Right hindlimb (tissue), 1 donor: ENCODE results near the gene PTPRM.

Source experiments
- DNase-seq: peaks from one replicate; pipeline ENCODE4 v3.0.0-alpha.2; 2018

PTPRM gene

DNA sequence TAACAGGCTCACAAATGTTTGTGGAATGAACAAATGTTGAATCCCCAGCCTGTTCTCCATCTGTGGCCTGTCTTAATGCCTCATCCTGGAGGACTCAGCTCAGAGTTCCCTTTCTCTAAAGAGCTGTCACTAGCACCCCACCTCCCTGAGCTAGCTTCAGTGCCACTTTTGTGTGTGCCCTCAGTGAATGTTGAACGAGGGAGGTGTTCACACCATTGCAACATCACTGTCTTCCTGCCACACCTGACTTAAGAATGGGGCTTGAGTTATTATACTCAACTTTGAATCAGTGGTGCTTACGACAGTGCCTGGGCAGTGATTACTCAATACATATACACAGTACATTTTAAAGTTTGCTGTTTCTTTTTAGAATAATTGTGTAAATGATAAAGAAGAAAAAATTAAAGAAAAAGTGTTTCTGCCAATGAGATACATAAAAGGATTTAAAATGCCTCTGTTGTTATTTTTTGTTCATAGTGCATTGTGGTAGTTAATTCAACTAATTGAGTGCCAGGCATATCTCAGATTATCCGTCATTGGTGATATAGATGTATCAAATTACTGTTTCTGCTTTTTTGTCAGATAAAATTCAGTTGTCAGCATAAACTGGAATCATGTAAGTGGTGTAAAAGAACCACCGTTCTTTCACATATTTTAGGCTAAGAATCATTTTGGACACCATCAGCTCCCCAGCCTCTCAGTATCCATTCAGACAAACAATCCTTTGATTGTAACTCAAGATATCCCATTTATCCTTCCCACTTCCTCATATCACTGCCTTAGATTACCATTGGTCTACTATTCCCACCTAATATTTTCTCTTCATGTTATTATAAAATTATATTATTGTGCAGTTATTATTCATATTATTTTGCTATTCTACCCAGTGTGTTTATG is 304.7 kb downstream of the PTPRM start:
- DNase-seq, result no peak

DNA sequence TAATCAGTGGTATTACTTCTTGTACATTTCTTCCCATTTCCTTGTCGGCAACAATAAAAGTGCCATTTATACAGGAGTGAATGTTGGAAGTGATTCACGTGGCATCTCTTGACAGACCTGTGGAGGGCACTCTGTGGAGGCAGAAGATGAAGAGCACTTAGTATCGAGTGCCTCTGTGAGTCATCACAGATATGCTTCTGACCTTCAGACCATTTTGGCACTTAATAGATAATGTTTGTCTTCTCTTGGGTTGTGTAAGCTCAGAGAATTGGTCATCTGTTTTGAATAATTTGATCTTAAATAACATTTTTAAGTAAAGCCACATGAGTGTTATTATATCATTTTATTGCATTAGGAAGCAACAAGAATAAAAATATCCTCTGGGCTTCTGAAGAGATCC is 305.5 kb downstream of the PTPRM start:
- DNase-seq, result no peak

DNA sequence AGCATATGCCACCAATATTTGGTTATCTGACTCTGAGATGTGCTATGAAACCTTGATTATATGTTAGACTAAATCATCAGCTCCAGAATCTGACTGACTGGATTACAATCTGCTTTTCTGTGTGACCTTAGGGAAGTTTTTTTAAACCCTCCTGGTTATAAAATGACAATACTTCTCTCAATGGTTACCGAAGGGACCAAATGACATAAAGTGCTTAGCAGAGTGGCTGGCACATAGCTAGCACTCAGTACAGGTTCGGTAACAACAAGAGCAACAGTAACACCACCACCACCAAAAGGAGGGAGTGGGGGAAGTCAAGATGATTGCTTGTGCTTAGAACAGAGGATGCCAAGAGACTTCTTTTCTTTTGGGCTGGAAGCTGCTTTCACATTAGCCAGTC is 306.2 kb downstream of the PTPRM start:
- no peak for DNase-seq

DNA sequence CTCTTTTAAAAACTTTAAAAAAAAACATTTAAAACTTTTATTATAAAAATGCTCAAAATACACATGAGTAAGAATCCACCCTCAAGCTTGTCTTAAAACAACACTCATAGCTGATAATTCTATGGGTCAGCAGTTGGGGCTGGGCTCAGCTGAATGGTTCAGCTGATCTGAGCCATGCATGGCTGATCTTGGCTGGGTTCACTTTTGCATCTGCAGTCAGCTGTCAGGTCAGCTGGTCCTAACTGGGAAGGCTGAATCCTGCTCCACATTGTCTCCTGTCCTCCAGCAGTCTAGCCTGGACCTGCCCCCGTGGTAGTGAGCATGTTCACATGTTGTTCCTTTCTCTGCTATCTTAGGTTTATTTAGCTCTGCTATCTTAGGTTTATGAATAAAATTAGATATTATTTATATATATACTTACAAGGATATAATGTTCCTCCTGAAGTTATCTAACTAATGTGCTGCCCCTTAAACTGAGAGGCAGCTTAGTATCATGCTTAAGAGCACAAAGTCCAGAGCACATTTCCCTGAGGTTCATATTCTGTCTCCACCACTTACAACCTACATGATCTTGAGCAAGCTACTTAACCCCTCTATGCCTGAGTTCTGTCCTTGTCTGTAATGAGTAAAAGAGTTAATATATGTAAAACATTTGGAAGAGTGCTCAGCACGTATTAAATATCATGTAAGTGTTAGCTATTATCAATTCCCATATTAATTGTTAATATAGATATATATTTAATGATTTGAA is 309.4 kb downstream of the PTPRM start:
- DNase-seq, result no peak

DNA sequence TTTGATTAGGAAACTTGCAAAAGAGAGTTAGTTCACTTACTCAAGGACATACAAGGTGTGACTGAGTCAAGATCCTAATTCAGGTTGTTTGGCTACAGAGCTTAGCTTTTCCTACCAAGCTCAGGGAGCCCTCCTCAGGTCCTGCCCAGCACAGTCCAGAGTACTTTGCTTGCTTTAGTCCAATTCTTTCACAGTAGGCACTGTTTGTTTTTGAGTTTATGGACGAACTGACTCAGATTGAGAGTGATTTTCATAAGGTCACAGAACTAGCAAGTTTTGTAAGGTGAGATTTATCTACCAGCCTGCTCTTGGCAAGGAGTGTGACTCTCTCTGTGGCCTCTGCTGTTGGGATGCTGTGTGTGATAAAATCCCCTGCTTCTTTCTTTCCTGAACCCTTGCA is 310.5 kb downstream of the PTPRM start:
- no peak for DNase-seq

DNA sequence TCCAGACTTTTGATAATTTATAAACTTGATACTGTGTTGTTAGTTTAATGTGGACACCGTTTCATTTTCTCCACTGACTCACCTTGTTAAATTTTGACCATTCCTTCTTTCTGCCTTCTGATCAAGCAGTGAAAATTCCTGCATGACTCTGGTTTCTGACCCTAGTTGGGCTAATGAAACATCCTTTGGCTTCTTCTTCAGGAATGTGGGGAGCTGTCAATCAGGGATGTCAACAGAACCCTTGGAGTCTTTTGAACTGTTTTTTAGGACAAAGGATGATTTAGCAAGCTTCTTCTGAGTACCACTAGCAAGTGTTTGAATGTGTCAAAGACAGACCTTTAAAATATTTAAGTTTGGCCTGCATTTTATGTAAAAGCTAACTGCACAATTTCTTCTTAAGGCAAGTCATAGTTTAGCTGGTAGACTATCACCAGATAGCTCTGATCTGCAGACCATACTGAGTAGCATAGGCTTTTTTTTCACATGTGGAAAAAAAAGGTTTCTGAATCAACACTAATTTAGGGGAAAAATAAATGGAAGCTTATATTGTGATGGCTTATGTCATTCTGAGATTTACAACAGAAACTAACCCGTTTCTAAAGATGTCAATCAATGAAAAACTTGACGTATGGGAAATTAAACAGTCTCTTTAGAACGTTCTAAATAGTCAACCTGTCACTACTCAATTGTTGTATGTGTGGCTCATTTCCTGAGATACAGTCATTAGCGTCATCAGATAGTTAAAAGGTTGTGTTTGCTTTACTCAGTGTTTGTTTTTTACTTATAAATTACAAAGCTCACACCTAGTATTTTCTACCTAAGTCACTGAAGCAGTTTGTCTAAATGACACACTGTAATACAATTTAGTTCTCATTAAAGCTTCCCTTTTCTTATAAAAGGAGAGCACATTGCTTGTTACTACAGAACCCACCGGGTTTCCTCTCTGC is 311.4 kb downstream of the PTPRM start:
- DNase-seq, result no peak

DNA sequence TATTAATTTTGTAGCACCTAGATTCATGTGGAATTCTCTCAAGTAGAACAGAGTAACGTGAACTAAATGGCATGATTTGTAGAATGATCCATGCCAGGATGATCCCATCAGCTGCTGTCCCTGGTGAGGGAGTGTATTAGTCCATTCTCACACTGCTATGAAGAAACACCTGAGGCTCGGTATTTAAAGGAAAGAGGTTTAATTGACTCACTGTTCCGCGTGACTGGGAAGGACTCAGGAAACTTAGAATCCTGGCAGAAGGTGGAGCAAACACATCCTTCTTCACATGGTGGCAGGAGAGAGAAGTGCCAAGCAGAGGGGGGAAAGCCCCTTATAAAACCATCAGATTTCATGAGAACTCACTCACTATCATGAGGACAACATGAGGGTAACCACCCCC is 312.6 kb downstream of the PTPRM start:
- DNase-seq, result no peak

DNA sequence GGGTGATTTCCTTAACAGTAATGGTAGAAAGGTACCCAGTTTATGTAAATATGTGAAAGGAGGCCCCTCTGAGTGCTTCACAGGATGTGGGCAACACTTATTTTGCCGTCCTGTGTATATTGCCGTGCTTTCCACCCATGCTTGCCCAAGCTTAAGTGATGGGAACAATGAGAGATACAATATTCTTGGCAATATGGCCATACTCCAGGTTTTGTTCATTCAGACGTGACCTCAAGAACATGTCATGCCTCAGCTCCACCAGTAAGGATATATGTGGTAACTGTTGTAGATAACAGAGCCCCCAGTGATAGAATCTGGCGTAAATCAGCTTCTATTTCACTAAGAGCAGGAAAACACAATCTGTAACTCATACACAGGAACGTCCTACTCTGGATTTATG is 318.7 kb downstream of the PTPRM start:
- no peak for DNase-seq

DNA sequence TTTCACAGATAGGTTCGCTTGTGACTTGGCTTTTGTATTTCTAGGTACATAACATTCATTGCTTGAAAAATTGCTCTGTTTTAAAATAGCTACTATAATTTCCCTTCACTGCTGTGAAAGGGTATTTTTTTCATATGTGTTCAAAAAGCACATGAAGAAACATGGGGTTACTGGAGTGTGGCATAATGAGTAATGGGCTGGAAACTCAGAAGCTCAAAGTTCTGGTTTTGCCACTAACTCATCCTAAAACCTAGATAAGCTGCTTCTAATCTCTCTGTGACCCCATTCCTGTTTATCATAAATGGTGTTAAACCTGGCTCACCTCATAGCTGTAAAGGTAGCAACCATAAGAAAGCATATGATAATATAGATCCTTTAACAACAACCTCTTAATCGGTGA is 319.3 kb downstream of the PTPRM start:
- DNase-seq, result no peak

DNA sequence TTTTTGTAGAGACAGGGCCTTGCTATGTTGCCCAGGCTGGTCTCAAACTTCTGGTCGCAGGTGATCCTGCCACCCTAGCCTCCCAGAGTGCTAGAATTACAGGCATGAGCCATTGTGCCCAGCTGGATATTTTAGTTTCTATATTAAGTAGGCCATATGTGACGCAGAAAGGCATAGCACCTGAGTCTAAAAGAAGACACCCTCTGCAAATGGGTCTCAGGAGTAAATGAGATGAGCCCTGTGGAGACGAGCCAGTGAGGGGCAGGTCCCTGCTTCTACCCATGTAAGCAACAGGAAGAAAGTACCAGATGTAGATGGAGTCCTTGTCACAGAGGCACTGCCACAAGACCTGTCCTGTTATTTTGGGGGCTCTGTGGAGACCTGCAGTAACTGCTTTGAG is 322.4 kb downstream of the PTPRM start:
- DNase-seq, result no peak

DNA sequence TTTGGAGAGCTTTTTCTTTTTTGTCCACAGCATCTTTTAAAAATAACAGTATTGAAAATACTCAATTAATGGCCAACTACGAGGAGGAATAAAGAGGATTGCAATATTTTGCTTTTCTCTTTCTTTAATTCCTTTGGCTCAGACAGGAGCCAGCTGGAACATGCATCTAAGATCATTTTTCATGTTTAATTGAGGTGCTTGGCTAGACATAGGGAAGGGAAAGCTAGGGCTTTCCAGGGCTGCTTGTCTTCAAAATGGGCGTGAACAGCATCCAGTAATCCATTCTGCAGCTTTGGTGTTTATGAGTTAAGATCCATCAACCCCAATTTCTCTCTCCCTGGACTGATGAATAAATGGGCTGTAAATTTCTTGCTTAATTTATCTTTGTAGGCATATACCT is 323.0 kb downstream of the PTPRM start:
- peak; percentile 32 for DNase-seq

DNA sequence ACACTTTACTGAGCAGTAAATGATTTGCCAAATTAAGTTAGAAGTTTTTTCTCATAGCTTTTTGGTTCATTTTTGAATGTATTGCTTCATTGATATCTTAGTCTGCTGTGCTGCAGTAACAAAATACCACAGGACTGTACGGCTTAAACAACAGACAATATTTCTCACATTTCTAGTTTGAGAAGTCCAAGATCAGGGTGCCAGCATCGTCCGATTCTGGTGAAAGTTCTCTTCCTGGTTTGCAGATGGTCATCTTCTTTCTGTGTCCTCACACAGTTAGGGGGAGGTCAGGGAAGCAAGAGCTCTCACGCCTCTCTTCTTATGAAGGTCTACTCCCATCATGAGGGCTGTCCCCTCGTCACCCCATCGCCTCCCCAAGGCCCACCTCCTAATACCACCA is 325.4 kb downstream of the PTPRM start:
- no peak for DNase-seq

DNA sequence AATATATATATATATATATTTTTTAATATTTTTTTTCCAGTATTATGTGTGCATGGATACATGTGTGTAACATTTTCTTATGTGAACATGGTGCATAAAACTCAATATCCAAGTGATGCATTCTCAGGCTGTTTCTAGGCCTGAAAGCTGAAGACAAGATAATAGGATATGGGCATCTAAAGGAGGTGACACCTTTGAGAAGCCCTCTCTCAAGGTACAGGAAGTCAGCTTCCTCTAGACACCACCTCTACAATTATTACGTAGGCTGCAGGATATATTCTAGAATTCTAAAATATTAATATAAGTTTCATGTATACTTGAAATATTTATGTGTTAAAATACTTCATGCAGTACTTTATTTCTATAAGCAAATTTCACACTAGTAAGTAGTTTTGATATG is 327.5 kb downstream of the PTPRM start:
- DNase-seq, result no peak

DNA sequence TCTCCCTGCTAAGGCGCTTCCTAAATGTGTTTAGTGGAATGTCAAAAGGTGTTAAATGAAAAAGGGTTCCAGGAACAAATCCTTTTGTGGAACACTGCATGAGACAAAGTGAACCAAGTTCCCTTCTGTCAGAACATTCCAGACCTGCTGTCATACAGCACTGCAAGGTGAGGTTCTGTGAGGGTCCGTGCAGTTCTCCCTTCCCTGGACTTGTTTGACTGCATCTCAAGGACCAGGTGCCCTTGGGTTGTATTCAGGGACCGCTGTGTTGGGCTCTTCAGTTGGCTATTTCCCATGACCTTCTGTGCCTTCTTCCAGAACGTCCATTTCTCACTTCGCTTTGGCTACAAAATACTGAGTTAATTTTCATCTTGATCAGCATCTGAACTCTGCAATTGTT is 328.2 kb downstream of the PTPRM start:
- DNase-seq, result no peak

DNA sequence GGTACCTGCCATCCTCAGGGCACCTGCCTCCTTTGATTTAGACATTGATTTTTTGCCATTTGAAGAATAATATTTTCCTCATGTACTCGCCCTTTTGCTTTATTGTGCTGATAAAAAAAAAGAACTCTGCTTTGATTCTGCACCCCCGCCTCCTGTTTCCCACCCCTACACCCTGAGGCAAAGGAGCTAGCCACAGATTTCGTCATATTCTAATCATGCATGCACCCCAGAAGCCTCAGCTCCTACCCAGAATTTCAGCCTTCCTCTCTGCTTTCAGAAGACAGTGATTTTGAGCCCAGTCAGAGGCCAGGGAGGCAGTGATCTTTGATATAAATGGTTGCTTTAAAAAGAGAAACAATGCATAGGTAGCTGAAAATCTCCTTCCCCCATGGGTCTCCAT is 329.0 kb downstream of the PTPRM start:
- no peak for DNase-seq

DNA sequence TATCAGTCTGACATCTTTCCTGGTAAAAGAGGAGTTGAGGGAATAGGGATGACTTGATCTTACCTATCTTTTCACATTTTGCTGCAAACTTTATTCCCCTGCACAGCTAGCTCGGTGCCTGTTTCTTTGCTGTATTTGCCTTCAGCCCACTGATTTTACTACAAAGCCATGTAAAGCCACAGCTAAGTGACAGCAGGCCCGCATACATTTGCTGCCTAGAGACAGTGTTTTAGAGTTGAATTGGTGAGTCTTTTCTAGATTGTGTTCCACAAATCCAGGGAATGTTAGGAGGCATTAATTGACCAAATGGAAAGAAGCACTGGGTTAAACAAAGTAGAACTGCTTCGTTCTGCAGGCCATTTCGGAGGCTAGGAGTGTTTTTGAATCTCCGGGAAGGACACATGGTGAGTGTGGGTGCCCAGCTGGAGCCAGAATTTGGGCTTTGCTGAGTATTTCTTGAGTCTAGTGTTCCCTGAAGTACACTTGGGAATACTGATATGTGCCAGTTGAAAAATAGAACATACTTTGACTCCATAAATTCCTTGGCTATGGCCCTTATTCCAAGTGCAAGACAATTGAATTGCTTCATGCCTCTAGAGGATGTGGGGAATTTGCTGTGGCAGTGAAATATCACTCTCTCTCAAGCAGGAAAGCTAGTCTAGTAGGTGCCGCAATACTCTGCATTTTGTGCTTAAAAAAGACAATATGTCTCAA is 329.8 kb downstream of the PTPRM start:
- DNase-seq, result no peak

DNA sequence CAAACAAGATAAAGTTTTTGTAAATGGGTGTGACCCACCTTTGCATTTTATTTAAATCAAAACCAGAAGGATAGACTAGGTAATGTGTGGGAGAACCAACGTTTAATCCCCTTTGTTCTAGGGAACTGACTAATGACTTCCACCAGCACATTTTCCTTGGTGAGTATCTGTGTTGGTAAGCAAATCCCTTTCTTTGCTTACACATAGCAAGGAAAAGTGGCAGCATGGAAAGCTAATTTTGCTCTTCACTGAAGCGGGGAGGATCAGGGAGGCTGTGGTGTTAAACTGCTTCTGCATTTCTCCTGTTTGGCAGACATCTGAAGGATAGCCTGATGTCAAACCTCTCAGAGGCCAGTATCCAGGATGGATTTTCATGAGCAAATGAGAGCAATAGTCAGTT is 331.1 kb downstream of the PTPRM start:
- DNase-seq, result no peak

DNA sequence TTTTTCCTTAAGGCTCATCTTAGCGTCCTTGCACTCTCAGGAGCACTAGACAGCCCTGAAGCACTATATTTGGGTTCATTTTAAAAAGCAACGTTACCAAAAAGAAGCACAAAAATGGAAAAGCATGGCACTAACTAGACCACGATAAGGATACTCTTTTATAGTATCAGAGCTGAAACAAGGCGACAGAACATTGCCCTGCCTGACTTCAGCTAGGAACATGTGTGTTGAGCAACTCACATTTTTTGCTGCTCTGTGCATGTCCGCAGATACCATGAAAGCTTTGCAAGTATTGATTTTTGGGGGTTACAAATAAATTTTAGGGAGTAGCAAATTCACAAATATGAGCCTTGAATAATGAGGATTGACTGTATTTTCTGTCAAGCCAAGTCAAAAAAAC is 332.0 kb downstream of the PTPRM start:
- DNase-seq, result no peak

DNA sequence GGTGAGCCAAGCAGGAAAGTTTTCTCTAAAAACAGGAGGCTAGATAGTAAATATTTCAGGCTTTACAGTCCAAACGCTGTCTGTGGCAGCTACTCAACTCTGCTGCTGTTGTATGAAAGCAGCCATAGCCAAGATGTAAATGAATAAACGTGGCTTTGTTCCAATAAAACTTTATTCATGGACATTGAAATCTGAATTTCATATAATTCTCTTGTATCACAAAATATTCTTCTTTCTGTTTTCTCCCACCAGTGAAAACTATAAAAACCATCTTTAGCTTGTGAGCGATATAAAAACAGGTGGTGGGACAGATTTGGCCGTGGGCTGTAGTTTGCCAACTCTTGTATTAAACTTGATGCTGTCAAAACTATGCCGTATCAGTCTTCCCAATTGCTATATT is 333.0 kb downstream of the PTPRM start:
- no peak for DNase-seq

DNA sequence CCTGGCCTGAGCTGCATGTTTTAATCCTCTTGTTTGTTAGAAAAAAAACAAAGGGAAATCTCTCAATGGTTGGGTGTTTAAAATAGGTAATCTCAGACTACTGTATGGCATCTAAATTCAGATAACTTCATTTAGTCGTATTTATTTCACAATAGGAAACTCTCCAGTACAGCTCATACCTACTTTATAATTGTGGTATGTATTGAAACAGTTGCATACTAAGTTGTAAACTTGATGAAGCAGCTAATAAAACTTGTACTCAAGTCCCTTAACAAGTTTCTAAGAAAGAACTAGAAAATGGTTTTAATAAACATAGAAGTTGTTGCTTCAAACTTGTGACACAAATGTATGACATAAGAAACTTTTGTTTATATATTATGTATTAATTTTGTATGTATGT is 334.5 kb downstream of the PTPRM start:
- DNase-seq, result no peak

DNA sequence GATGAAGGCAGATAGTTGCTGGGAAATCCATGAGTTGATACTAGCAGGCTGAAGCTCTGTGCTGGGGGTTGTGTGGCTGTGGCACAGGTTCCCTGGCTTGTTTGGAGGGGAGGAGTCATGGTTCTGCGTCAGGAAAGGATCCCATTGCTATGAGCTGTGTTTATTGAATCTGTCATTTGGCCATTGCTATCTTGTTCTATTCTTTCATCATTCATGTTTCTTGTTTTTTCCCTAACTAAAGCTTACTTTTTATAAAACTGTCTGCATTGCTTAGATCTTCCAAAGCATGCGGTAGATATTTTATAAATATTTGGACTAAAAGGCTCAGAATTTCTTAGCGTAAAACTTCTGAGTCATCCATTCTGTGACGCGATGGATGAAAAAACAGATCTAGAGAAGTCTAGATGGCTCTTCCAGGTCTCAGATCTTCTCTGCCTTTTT is 335.3 kb downstream of the PTPRM start:
- DNase-seq, result no peak

DNA sequence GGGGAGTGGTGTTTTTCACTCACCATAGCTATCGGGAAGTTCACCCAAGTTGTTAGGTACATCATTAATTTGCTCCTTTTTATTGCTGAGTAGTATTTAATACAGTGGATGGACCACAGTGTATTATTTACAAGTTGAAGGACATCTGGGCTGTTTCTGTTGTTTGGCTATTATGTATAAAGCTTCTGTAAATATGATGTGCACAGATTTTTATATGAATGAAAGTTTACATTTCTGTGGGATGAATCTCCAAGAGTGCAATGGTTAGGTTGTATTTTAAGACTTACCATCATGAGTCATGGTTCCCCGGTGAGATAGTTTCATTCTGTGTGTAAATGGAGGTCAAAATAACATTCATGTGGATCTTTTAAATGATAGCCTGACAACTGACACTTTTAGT is 337.4 kb downstream of the PTPRM start:
- no peak for DNase-seq
